Neural progenitor cell (in vitro differentiated cells): ENCODE measurements around the gene TBX18. TPM values are rescaled to one million over a fixed set of nuclear protein-coding genes. Genes with fewer than 3 reads are reported as not detected.

Experiments
- DNase-seq: peaks from one replicate; pipeline ENCODE4 v3.0.0-alpha.2; 2016; ENCODE audit warnings: low spot score
- H2AFZ ChIP-seq: fragments of 200-600 bp; sonication (generic); replicated peaks from 2 replicates; pipeline ENCODE4 v1.6.1; 2016; ENCODE audit warnings: antibody characterized with exemption
- H3F3A ChIP-seq: fragments of 200-600 bp; sonication (generic); 2 replicates; pipeline ENCODE4 v1.6.1; 2016; ENCODE audit warnings: antibody characterized with exemption, low read depth
- H3K27ac ChIP-seq: fragments of 200-600 bp; sonication (generic); 2 replicates; pipeline ENCODE4 v1.5.1; 2016; ENCODE audit warnings: mild to moderate bottlenecking
- H3K27me3 ChIP-seq: fragments of 200-600 bp; sonication (generic); 2 replicates; pipeline ENCODE4 v1.6.1; 2016; ENCODE audit warnings: mild to moderate bottlenecking, moderate library complexity
- H3K36me3 ChIP-seq: fragments of 200-600 bp; sonication (generic); 2 replicates; pipeline ENCODE4 v1.5.1; 2016
- H3K4me1 ChIP-seq: fragments of 200-600 bp; sonication (generic); 2 replicates; pipeline ENCODE4 v1.6.1; 2016; ENCODE audit warnings: mixed run types
- H3K4me2 ChIP-seq: fragments of 200-600 bp; sonication (generic); 2 replicates; pipeline ENCODE4 v1.6.1; 2016
- H3K4me3 ChIP-seq: fragments of 200-600 bp; sonication (generic); 2 replicates; pipeline ENCODE4 v1.5.1; 2016
- H3K79me2 ChIP-seq: fragments of 200-600 bp; sonication (generic); 2 replicates; pipeline ENCODE4 v1.6.1; 2016; ENCODE audit warnings: low read depth
- H3K9ac ChIP-seq: fragments of 200-600 bp; sonication (generic); 2 replicates; pipeline ENCODE4 v1.6.1; 2016
- H3K9me3 ChIP-seq: fragments of 200-600 bp; sonication (generic); 2 replicates; pipeline ENCODE4 v1.5.1; 2016; ENCODE audit warnings: low read depth
- H4K20me1 ChIP-seq: fragments of 200-600 bp; sonication (generic); 2 replicates; pipeline ENCODE4 v1.6.1; 2016; ENCODE audit warnings: low read depth
- H3K27ac Mint-ChIP-seq: 3 replicates; pipeline ENCODE4 v1.8.0; 2021; ENCODE audit warnings: mixed read lengths
- H3K27me3 Mint-ChIP-seq: 2 replicates; pipeline ENCODE4 v1.8.0; 2022; ENCODE audit warnings: low read depth, mild to moderate bottlenecking, inconsistent platforms, moderate library complexity, mixed read lengths; ENCODE audit not compliant: insufficient read depth
- H3K36me3 Mint-ChIP-seq: 3 replicates; pipeline ENCODE4 v1.8.0; 2021; ENCODE audit warnings: mixed read lengths
- H3K4me1 Mint-ChIP-seq: 3 replicates; pipeline ENCODE4 v1.8.0; 2021; ENCODE audit warnings: mixed read lengths
- H3K4me3 Mint-ChIP-seq: 3 replicates; pipeline ENCODE4 v1.8.0; 2021; ENCODE audit warnings: mild to moderate bottlenecking, moderate library complexity, mixed read lengths
- H3K9me3 Mint-ChIP-seq: 3 replicates; pipeline ENCODE4 v1.8.0; 2020; ENCODE audit warnings: mixed read lengths
- CTCF ChIP-seq: fragments of 200-600 bp; sonication (generic); IDR thresholded peaks from 2 replicates; pipeline ENCODE4 v1.5.1; 2017; ENCODE audit warnings: antibody characterized with exemption, mild to moderate bottlenecking
- EZH2 ChIP-seq: fragments of 200-600 bp; sonication (generic); IDR thresholded peaks from 2 replicates; pipeline ENCODE4 v1.6.1; 2017; ENCODE audit warnings: antibody characterized with exemption, mild to moderate bottlenecking, moderate library complexity
- EZH2phosphoT487 ChIP-seq: fragments of 200-600 bp; sonication (generic); IDR thresholded peaks from 2 replicates; pipeline ENCODE4 v1.6.1; 2017; ENCODE audit warnings: antibody characterized with exemption
- total RNA-seq: library from RNA; depleted of rRNA; stranded (reverse); fragments of >200 nt; gene quantifications from 2 replicates; pipeline ENCODE4 v1.2.3, GENCODE V29; 2015; ENCODE audit warnings: low replicate concordance

The TBX18 gene
- total RNA-seq, 1 donor from 2014 or later = not detected

GRCh38 chr6:84718038-84718955, 46.1 kb downstream of the TBX18 start:
- Mint-ChIP-seq H3K4me3 (no peak overlapping the region), H3K36me3 (no peaks in the 10 kb centered on the region), H3K9me3 (no peaks in the 10 kb centered on the region), H3K27ac (no peak overlapping the region), H3K4me1 (no peaks in the 10 kb centered on the region), H3K27me3 (peaks cover 2% of the 10 kb centered on the region)
- no peak for DNase-seq
- no peaks in the 10 kb centered on the region for H3K79me2 ChIP-seq
- no peaks in the 10 kb centered on the region for H3K27me3 ChIP-seq
- H3K9ac ChIP-seq = no peak overlapping the region
- no peak overlapping the region for H3K27ac ChIP-seq
- TF ChIP-seq EZH2 (no peak), CTCF (no peak), EZH2phosphoT487 (no peak)
- no peaks in the 10 kb centered on the region for H3K36me3 ChIP-seq
- H2AFZ ChIP-seq = no peak overlapping the region
- no peak overlapping the region for H3K4me2 ChIP-seq
- no peak overlapping the region for H3K4me3 ChIP-seq
- H3K4me1 ChIP-seq = no peaks in the 10 kb centered on the region
- no peaks in the 10 kb centered on the region for H4K20me1 ChIP-seq
- no peaks in the 10 kb centered on the region for H3K9me3 ChIP-seq
- no peaks in the 10 kb centered on the region for H3F3A ChIP-seq

- Histone ChIP-seq H3K79me2 (no peaks in the 10 kb centered on the region), H4K20me1 (no peaks in the 10 kb centered on the region), H3K9ac (no peak overlapping the region), H3K9me3 (no peaks in the 10 kb centered on the region), H3K27me3 (no peaks in the 10 kb centered on the region), H3K4me3 (no peak overlapping the region), H3K4me2 (no peak overlapping the region), H3K36me3 (no peaks in the 10 kb centered on the region), H3F3A (no peaks in the 10 kb centered on the region), H2AFZ (no peak overlapping the region), H3K27ac (no peak overlapping the region), H3K4me1 (no peaks in the 10 kb centered on the region)
- H3K36me3 Mint-ChIP-seq = no peaks in the 10 kb centered on the region
- H3K4me1 Mint-ChIP-seq = peaks cover 10% of the 10 kb centered on the region
- TF ChIP-seq EZH2 (no peak), EZH2phosphoT487 (no peak), CTCF (no peak)
- H3K27me3 Mint-ChIP-seq = peaks cover 2% of the 10 kb centered on the region
- no peak overlapping the region for H3K27ac Mint-ChIP-seq
- no peak for DNase-seq
- H3K4me3 Mint-ChIP-seq = no peak overlapping the region
- no peaks in the 10 kb centered on the region for H3K9me3 Mint-ChIP-seq
These were observed 55.3 kb downstream of the TBX18 start for GRCh38 chr6:84709121-84709520.

- H3K36me3 Mint-ChIP-seq = no peaks in the 10 kb centered on the region
- H3K79me2 ChIP-seq = no peaks in the 10 kb centered on the region
- no peaks in the 10 kb centered on the region for H3K4me1 ChIP-seq
- H3K9ac ChIP-seq = no peak overlapping the region
- no peaks in the 10 kb centered on the region for H3K36me3 ChIP-seq
- H3K9me3 ChIP-seq = no peaks in the 10 kb centered on the region
- no peaks in the 10 kb centered on the region for H3F3A ChIP-seq
- no peak for DNase-seq
- no peak for TF ChIP-seq EZH2
- no peak overlapping the region for H3K27ac Mint-ChIP-seq
- H3K4me1 Mint-ChIP-seq = peaks cover 10% of the 10 kb centered on the region
- no peak overlapping the region for H3K27ac ChIP-seq
- no peak overlapping the region for H3K4me2 ChIP-seq
- no peak overlapping the region for H3K4me3 Mint-ChIP-seq
- no peaks in the 10 kb centered on the region for H3K27me3 ChIP-seq
- H4K20me1 ChIP-seq = no peaks in the 10 kb centered on the region
- H3K9me3 Mint-ChIP-seq = no peaks in the 10 kb centered on the region
- H2AFZ ChIP-seq = no peak overlapping the region
- H3K27me3 Mint-ChIP-seq = peaks cover 2% of the 10 kb centered on the region
- H3K4me3 ChIP-seq = no peak overlapping the region
These were observed 57.2 kb downstream of the TBX18 start for GRCh38 chr6:84707171-84707570.

- Histone ChIP-seq H3K79me2 (no peaks in the 10 kb centered on the region), H4K20me1 (no peaks in the 10 kb centered on the region), H3K4me2 (no peak overlapping the region), H3K27me3 (no peaks in the 10 kb centered on the region), H3K27ac (no peak overlapping the region), H3K36me3 (no peaks in the 10 kb centered on the region), H3K9me3 (no peaks in the 10 kb centered on the region), H2AFZ (no peak overlapping the region), H3K4me3 (no peak overlapping the region), H3F3A (no peaks in the 10 kb centered on the region), H3K4me1 (no peaks in the 10 kb centered on the region), H3K9ac (no peak overlapping the region)
- DNase-seq = no peak
- TF ChIP-seq CTCF (no peak), EZH2 (no peak), EZH2phosphoT487 (no peak)
- Mint-ChIP-seq H3K4me1 (no peaks in the 10 kb centered on the region), H3K27ac (no peak overlapping the region), H3K27me3 (no peaks in the 10 kb centered on the region), H3K36me3 (no peaks in the 10 kb centered on the region), H3K4me3 (no peak overlapping the region), H3K9me3 (no peaks in the 10 kb centered on the region)
These were observed 68.2 kb downstream of the TBX18 start for GRCh38 chr6:84696166-84696565.
